Measurements from ENCODE around the gene PLEKHH1.

- 0 out of 2 replicates have a peak, but pooled peaks have one; percentile 26 for TF ChIP-seq POLR2A (IDR thresholded peaks at IDR 0.05; ENCODE audit: low read depth, low read length)
- TF ChIP-seq TAF1 (IDR thresholded peaks at IDR 0.05; ENCODE audit: borderline replicate concordance, low read depth, low read length): no peak
These were observed 86.5 kb downstream of the PLEKHH1 start, which contains the start of gene ARG2 for GRCh38 chr14:67619446-67620216.
